Skeletal muscle satellite cell (primary cell): ENCODE results near the gene PARP16.
"Not testable (repeated sequence)": the region's sequence is repeated elsewhere in the genome, so short reads cannot be mapped to it uniquely, and the experiment has no call there.

ENCODE experiments used
- H3K27me3 ChIP-seq: 2 replicates; pipeline ENCODE4 v1.7.0; 2013; ENCODE audit warnings: low read length; ENCODE audit not compliant: control insufficient read depth, insufficient read depth
- H3K36me3 ChIP-seq: 2 replicates; pipeline ENCODE4 v1.7.0; 2013; ENCODE audit warnings: mild to moderate bottlenecking, control low read depth, low read length; ENCODE audit not compliant: insufficient read depth
- H3K4me1 ChIP-seq: 2 replicates; pipeline ENCODE4 v1.7.0; 2013; ENCODE audit warnings: low read length; ENCODE audit not compliant: control insufficient read depth, insufficient read depth
- H3K4me2 ChIP-seq: 2 replicates; pipeline ENCODE4 v1.7.0; 2013; ENCODE audit warnings: mild to moderate bottlenecking, low read length
- H3K4me3 ChIP-seq: 2 replicates; pipeline ENCODE4 v1.7.0; 2013; ENCODE audit warnings: low read length
- H3K9ac ChIP-seq: 2 replicates; pipeline ENCODE4 v1.7.0; 2013; ENCODE audit warnings: mild to moderate bottlenecking, low read depth, low read length, moderate library complexity
- H3K9me3 ChIP-seq: replicated peaks from 2 replicates; pipeline ENCODE4 v1.7.0; 2013; ENCODE audit warnings: mild to moderate bottlenecking, control low read depth, low read length

The PARP16 gene

DNA sequence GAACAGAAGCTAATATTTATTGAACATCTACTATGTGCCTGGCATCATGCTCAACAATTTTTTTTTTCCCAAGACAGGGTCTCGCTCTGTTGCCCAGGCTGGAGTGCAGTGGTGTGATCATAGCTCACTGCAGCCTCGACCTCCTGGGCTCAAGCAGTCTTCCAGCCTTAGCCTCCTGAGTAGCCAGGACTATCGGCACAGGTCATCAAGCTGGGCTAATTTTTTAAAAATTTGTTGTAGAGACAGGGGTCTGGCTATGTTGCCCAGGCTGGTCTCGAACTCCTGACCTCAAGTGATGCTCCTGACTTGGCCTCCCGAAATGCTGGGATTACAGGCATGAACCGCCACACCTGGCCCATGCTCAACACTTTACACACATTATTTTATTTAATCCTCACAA lies 39.7 kb downstream of the PARP16 start:
- no peak overlapping the region for H3K9ac ChIP-seq

DNA sequence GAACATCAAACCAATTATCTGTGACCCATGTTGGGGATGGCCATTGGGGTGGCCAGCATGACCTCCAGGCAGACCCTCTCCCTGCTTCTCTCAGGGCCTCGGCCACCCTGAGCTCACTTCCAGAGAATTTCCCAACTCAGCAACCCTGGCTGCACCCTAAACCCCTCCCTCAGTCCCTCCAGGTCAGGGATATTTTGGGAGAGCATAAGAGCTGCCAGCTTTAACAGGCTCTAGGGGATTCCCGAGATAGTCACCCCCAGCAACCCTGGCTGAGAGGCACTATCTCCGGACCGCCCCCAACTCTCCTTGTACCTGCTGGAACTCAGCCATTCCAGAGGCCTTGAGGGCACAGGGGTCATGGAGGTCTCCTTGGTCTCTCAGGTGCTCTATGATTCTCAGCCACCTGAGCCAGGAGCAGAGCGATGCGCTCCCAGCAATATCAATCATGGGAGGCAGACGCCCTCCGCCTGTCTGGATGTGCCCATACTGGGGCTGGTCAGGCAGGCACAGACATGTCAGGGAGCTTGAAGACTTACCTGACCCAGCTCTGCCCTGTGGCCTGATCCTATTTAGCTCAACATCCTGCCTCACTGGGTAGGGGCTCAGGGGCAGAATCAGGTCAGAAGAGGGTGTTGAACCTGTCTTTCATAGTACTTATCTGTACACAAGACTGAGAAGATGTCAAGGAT lies 40.5 kb downstream of the PARP16 start:
- Histone ChIP-seq H3K4me3 (no peak overlapping the region), H3K9me3 (no peaks in the 10 kb centered on the region), H3K4me2 (no peak overlapping the region), H3K36me3 (no peaks in the 10 kb centered on the region), H3K27me3 (no peaks in the 10 kb centered on the region), H3K9ac (no peak overlapping the region), H3K4me1 (peaks cover 17% of the 10 kb centered on the region)

More for the DNA sequence above, 39.7 kb downstream of the PARP16 start:
- Histone ChIP-seq H3K9me3 (no peaks in the 10 kb centered on the region), H3K4me1 (peaks cover 17% of the 10 kb centered on the region), H3K27me3 (no peaks in the 10 kb centered on the region), H3K36me3 (no peaks in the 10 kb centered on the region), H3K4me2 (no peak overlapping the region), H3K4me3 (no peak overlapping the region)

DNA sequence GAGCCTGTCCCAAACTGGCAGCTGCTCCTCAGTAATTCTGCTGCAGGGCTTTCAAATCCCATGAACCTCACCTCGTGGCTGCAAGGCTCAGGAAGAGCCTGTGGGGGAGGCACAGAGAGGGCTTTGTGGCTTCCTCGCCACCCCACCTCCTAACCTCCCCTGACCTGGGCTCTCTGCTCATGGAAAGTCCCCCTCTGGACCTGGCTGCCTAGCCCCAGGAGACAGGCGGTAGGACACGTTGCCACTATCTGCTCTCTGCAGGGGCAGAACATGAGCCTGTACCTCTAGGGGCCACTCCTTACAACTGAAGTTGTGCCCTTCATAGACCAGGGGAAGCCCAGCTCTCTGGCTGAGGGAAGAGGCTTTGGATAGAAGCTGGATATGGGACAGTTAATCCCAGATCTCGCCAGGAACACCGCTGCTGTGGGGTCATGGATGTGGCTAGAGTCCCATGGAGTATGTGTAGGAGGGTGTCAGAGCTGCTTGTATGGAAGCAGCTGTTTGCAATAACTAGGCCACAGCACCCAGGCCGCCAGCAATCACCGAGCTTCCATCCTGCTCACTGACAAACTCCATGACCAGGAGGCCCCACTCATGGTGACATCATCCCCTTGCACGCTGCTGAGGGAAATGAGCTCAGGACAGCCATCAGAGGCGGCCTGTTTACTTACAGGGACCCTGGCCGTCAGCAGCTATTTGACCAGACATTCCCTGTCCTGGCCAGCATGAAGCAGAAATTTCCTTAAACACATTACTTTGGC lies 41.4 kb downstream of the PARP16 start:
- H3K9me3 ChIP-seq = no peaks in the 10 kb centered on the region
- H3K4me2 ChIP-seq = no peak overlapping the region
- H3K27me3 ChIP-seq = no peaks in the 10 kb centered on the region
- H3K36me3 ChIP-seq = no peaks in the 10 kb centered on the region
- peak overlapping the region; percentile 24 for H3K9ac ChIP-seq
- no peak overlapping the region for H3K4me3 ChIP-seq
- H3K4me1 ChIP-seq = peaks cover 17% of the 10 kb centered on the region

DNA sequence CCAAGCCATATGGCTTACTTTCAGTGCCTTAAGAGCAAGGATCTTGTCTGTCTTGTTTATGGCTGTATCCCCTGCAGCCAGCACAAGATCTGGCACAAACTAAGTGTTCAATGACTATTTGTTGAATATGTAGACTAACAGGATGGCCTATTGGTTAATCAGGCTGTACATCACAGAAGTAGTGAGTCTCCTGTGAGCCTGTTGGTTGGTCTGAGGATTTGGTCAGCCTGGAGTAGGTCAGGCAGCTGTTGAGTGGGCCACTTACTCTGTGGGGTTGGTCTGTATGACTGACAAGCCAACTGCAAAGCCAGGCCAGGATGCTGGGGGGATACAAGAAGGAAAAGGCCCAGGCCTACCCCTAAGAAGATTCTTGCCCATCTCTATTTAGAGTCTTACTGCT lies 42.0 kb downstream of the PARP16 start:
- peaks cover 15% of the 10 kb centered on the region for H3K4me1 ChIP-seq
- H3K9ac ChIP-seq = no peak overlapping the region
- no peaks in the 10 kb centered on the region for H3K36me3 ChIP-seq
- no peak overlapping the region for H3K4me3 ChIP-seq
- no peaks in the 10 kb centered on the region for H3K9me3 ChIP-seq
- no peaks in the 10 kb centered on the region for H3K27me3 ChIP-seq
- no peak overlapping the region for H3K4me2 ChIP-seq

DNA sequence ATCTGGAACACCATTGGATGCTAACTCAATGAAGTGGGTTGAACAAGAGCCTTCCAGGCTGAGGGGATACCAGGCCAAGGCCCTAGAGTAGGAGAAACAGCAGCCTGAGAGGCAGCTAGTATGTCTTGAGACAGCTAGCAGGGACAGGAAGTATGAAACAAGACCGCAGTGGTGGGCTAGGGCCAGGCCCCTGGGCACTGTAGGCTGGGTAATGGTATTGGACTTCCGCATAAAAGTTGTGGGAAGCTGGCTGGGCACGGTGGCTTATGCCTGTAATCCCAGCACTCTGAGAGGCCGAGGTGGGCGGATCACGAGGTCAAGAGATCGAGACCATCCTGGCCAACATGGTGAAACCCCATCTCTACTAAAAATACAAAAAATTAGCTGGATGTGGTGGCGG lies 50.2 kb downstream of the PARP16 start:
- not testable (repeated sequence) for H3K4me2 ChIP-seq, H3K4me1 ChIP-seq, H3K9me3 ChIP-seq, H3K9ac ChIP-seq, H3K36me3 ChIP-seq, H3K27me3 ChIP-seq, H3K4me3 ChIP-seq

DNA sequence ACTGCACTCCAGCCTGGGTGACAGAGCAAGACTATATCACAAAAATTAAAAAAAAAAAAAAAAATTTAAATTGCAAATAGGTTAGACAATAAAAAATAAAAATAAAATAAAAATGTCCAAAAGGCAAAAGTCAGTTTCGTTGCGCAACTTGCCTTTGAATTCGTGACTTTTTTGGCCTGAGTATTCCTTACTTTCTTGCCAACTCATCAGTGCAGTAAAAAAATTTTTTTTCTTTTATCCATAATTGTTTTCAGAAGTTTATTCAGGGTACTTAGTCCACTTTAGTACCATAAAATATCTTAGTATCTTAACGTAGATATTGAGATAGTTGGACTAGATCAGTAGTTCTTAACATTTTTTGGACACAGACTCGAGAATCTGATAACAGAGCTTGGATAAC lies 53.0 kb downstream of the PARP16 start:
- no peak overlapping the region for H3K4me3 ChIP-seq
- no peaks in the 10 kb centered on the region for H3K9me3 ChIP-seq
- H3K4me1 ChIP-seq = peaks cover 4% of the 10 kb centered on the region
- H3K27me3 ChIP-seq = no peaks in the 10 kb centered on the region
- H3K4me2 ChIP-seq = no peak overlapping the region
- H3K9ac ChIP-seq = no peak overlapping the region
- H3K36me3 ChIP-seq = no peaks in the 10 kb centered on the region

DNA sequence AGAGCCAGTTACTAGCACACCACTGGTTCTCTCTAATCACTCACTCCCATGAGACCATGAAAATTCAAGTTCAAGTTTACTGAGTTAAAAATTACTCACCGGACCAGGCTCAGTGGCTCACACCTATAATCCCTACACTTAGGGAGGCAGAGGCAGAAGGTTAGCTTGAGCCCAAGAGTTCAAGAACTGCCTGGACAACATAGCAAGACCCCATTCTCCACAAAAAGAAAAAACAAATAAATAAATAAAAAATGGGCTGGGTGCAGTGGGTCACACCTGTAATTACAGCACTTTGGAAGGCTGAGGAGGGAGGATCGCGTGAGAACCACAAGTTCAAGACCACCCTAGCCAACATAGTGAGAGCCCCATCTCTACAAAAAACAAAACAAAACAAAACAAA lies 54.2 kb downstream of the PARP16 start:
- Histone ChIP-seq H3K9ac (no peak overlapping the region), H3K4me3 (no peak overlapping the region), H3K36me3 (no peaks in the 10 kb centered on the region), H3K4me2 (no peak overlapping the region), H3K9me3 (no peaks in the 10 kb centered on the region), H3K27me3 (no peaks in the 10 kb centered on the region), H3K4me1 (peaks cover 4% of the 10 kb centered on the region)

DNA sequence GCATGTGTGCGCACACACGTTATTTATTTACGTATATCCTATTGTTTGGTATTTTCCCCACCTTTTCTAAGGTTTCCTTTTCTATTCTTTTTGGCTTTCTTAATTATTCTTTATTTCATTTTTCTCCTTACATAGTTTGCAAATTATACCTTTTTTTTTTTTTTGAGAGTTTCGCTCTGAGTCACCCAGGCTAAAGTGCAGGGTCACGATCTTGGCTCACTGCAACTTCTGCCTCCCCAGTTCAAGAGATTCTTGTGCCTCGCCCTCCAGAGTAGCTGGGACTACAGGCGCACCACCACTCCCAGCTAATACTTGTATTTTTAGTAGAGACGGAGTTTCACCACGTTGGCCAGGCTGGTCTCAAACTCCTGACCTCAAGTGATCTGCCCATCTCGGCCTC lies 55.4 kb downstream of the PARP16 start:
- H3K4me3 ChIP-seq = no peak overlapping the region
- H3K4me2 ChIP-seq = no peak overlapping the region

DNA sequence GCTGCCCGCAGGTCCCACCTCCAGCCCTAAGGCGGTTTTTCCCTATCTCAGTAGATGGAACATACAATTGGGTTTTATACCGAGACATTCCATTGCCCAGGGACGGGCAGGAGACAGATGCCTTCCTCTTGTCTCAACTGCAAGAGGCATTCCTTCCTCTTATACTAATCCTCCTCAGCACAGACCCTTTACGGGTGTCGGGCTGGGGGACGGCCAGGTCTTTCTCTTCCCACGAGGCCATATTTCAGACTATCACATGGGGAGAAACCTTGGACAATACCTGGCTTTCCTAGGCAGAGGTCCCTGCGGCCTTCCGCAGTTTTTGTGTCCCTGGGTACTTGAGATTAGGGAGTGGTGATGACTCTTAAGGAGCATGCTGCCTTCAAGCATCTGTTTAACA lies 59.8 kb downstream of the PARP16 start:
- H3K4me1 ChIP-seq, H3K4me3 ChIP-seq, H3K4me2 ChIP-seq, H3K36me3 ChIP-seq, H3K27me3 ChIP-seq, H3K9me3 ChIP-seq, H3K9ac ChIP-seq: not testable (repeated sequence)

More for the DNA sequence above, 55.4 kb downstream of the PARP16 start:
- Histone ChIP-seq H3K9me3 (no peaks in the 10 kb centered on the region), H3K27me3 (no peaks in the 10 kb centered on the region), H3K9ac (no peak overlapping the region), H3K36me3 (no peaks in the 10 kb centered on the region), H3K4me1 (no peaks in the 10 kb centered on the region)

DNA sequence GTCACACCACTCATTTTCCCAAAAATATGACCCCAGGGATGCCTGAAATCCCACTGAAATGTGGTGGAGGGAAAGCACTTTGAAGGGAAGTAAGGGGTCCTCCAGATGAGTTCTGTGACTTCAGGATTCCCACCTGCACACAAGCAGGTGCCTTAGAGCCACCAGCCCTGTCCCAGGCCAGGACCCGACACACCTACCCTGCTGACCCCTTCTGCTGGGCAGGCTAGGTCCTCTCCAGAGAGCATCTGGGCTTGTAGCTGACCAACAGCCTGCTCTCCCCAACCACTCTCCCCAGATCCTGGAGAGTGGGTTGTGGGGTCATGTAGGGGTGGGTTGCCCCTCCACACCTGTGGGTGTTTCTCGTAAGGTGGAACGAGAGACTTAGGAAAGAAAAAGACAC lies 60.5 kb downstream of the PARP16 start:
- Histone ChIP-seq H3K4me3 (no peak overlapping the region), H3K4me2 (no peak overlapping the region), H3K36me3 (no peaks in the 10 kb centered on the region), H3K27me3 (no peaks in the 10 kb centered on the region), H3K4me1 (no peaks in the 10 kb centered on the region), H3K9me3 (no peaks in the 10 kb centered on the region), H3K9ac (no peak overlapping the region)

DNA sequence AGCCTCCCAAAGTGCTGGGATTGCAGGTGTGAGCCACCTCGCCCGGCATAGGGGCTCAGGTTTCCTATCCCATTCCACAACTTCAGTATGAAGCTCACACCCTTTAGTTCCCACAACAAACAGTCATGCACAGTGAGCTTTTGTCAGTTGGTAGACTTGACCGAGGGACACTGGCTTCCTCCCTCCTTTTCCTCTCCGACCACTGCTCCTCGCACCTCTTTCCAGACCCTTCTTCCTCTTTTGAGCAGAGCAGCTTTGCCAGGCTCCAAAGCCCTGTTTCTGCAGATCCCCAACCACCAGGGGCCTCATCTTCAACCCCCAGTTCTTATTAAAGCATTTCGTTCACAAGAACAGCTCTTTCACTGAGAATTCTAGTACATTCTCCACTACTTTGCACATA lies 62.7 kb downstream of the PARP16 start:
- Histone ChIP-seq H3K9me3 (no peaks in the 10 kb centered on the region), H3K36me3 (no peaks in the 10 kb centered on the region), H3K4me2 (no peak overlapping the region), H3K4me1 (no peaks in the 10 kb centered on the region), H3K9ac (no peak overlapping the region), H3K4me3 (no peak overlapping the region), H3K27me3 (peaks cover 3% of the 10 kb centered on the region)

DNA sequence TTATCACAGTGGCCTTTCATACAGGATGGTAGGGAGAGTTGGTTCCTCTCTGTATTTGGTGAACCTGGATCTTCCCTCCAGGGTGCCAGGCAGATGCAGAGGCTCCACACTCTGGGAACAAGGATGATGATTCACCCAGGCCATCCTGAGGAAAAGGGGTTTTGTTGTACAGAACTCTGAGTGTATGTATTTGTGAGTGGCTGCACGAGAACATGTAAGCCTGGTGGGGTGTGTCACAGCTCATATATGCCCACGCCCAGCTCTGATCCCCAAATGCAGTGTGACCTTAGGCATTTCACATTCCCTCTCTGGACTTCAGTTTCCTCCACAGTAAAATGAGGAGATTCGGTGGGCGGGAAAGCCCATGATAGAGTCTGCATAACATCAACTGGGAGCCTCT lies 63.8 kb downstream of the PARP16 start:
- Histone ChIP-seq H3K36me3 (no peaks in the 10 kb centered on the region), H3K27me3 (peaks cover 3% of the 10 kb centered on the region), H3K9ac (no peak overlapping the region), H3K9me3 (no peaks in the 10 kb centered on the region), H3K4me3 (no peak overlapping the region), H3K4me1 (no peaks in the 10 kb centered on the region), H3K4me2 (no peak overlapping the region)
